GM12878 (cell line): Measurements from ENCODE around the gene CLDN6. TPM values are rescaled to one million over a fixed set of nuclear protein-coding genes. Genes with fewer than 3 reads are reported as not detected.

ENCODE experiments used
- ATF7 ChIP-seq: fragments of 450-650 bp; IDR thresholded peaks from 2 replicates; pipeline ENCODE4 v1.6.1; 2016; ENCODE audit warnings: low read depth, mild to moderate bottlenecking
- CBFB ChIP-seq: IDR thresholded peaks from 2 replicates; pipeline ENCODE4 v1.6.1; 2016; ENCODE audit warnings: antibody characterized with exemption, low read depth
- DPF2 ChIP-seq: fragments of 450-650 bp; IDR thresholded peaks from 2 replicates; pipeline ENCODE4 v1.6.1; 2017; ENCODE audit warnings: mild to moderate bottlenecking
- NBN ChIP-seq: fragments of 450-650 bp; IDR thresholded peaks from 2 replicates; pipeline ENCODE4 v1.6.1; 2016
- PAX8 ChIP-seq: fragments of 450-650 bp; IDR thresholded peaks from 2 replicates; pipeline ENCODE4 v1.6.1; 2017; ENCODE audit warnings: mild to moderate bottlenecking, moderate library complexity
- RCOR1 ChIP-seq: conservative IDR thresholded peaks from 2 replicates; pipeline ENCODE4 v1.6.1; 2012; ENCODE audit warnings: low read depth, low read length, improper control_type of control experiment
- SRF ChIP-seq, 2 experiments: IDR thresholded peaks; 2 replicates each; pipeline ENCODE4 v1.6.1; 2011; ENCODE audit warnings: low read depth in 2 of 2, low read length in 2 of 2, mild to moderate bottlenecking in 1 of 2, moderate library complexity in 1 of 2
- TARDBP ChIP-seq: IDR thresholded peaks from 2 replicates; pipeline ENCODE4 v1.6.1; 2016; ENCODE audit warnings: borderline replicate concordance
- ZBTB4 ChIP-seq: fragments of 450-650 bp; formaldehyde crosslinking; IDR thresholded peaks from 2 replicates; pipeline ENCODE4 v1.4.0; 2022; ENCODE audit warnings: mild to moderate bottlenecking, moderate library complexity
- polyA plus RNA-seq, 11 experiments: library from polyadenylated mRNA; depleted of rRNA in 4 of 11; unstranded in 6 of 11; stranded (reverse) in 5 of 11; fragments of >200 nt; fragmentation: Nextera tagmentation in 4 of 11; fragmentation: Illumina TruSeq in 1 of 11; extraction: Ambion mirVana in 4 of 11; extraction: Trizol in 1 of 11; gene quantifications; 1 replicate in 1 of 11; 2 replicates in 10 of 11; pipeline versions ENCODE4 v1.2.1 to v1.2.3, GENCODE V29; 2011 to 2016; ENCODE audit warnings: inconsistent platforms in 2 of 11, missing spikeins in 2 of 11, low read depth in 1 of 11
- total RNA-seq, 4 experiments: library from RNA; depleted of rRNA in 3 of 4; stranded (reverse); fragments of >200 nt in 3 of 4; fragmentation: Illumina TruSeq in 1 of 4; extraction: Trizol in 1 of 4; gene quantifications; 2 replicates each; pipeline versions ENCODE4 v1.2.1 to v1.2.3, GENCODE V29; 2013 to 2021
- TF ChIP-seq, protein P1 (sequence below): fragments of 450-650 bp; conservative IDR thresholded peaks from 2 replicates; pipeline ENCODE4 v1.6.1; 2017; ENCODE audit warnings: mild to moderate bottlenecking, moderate library complexity
- TF ChIP-seq, protein P2 (sequence below): fragments of 450-650 bp; IDR thresholded peaks from 2 replicates; pipeline ENCODE4 v1.6.1; 2017; ENCODE audit warnings: mild to moderate bottlenecking, moderate library complexity
- TF ChIP-seq, protein P3 (sequence below): IDR thresholded peaks from 2 replicates; pipeline ENCODE4 v1.6.1; 2011; ENCODE audit warnings: borderline replicate concordance, low read depth, mild to moderate bottlenecking, moderate library complexity, low read length; ENCODE audit not compliant: insufficient read depth, poor library complexity, severe bottlenecking
- TF ChIP-seq, protein P4 (sequence below): fragments of 450-650 bp; IDR thresholded peaks from 2 replicates; pipeline ENCODE4 v1.6.1; 2016; ENCODE audit warnings: mild to moderate bottlenecking

CLDN6 gene
- total and polyA plus RNA-seq, 10 of the 15 experiments (the other 5 are each of a cell fraction or from before 2014, with no cell fraction given) = 0.15 to 0.26 (median 0.23) TPM; not detected in 7

DNA sequence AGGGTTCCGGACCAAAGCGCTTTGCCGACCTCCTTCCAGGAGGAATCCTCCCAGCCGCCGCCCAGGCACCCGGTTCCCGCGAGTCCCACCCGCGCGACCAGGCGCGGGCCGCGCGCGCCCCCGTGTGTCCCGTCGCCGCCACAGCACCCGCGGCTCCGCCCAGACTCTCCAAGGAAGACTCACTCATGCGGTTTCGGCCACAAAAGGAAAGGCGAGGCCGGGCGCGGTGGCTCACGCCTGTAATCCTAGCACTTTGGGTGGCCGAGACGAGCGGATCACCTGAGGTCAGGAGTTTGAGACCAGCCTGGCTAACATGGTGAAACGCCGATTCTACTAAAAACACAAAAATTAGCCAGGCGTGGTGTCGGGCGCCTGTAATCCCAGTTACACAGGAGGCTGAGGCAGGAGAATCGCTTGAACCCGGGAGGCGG is 34.3 kb downstream of the CLDN6 start (continued):
- TF ChIP-seq, protein P1, sequence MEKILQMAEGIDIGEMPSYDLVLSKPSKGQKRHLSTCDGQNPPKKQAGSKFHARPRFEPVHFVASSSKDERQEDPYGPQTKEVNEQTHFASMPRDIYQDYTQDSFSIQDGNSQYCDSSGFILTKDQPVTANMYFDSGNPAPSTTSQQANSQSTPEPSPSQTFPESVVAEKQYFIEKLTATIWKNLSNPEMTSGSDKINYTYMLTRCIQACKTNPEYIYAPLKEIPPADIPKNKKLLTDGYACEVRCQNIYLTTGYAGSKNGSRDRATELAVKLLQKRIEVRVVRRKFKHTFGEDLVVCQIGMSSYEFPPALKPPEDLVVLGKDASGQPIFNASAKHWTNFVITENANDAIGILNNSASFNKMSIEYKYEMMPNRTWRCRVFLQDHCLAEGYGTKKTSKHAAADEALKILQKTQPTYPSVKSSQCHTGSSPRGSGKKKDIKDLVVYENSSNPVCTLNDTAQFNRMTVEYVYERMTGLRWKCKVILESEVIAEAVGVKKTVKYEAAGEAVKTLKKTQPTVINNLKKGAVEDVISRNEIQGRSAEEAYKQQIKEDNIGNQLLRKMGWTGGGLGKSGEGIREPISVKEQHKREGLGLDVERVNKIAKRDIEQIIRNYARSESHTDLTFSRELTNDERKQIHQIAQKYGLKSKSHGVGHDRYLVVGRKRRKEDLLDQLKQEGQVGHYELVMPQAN = 0 out of 2 replicates have a peak, but pooled peaks have one; percentile 30
- no peak for TF ChIP-seq ZBTB4 (CRISPR knock-in tag)
- TF ChIP-seq, protein P2, sequence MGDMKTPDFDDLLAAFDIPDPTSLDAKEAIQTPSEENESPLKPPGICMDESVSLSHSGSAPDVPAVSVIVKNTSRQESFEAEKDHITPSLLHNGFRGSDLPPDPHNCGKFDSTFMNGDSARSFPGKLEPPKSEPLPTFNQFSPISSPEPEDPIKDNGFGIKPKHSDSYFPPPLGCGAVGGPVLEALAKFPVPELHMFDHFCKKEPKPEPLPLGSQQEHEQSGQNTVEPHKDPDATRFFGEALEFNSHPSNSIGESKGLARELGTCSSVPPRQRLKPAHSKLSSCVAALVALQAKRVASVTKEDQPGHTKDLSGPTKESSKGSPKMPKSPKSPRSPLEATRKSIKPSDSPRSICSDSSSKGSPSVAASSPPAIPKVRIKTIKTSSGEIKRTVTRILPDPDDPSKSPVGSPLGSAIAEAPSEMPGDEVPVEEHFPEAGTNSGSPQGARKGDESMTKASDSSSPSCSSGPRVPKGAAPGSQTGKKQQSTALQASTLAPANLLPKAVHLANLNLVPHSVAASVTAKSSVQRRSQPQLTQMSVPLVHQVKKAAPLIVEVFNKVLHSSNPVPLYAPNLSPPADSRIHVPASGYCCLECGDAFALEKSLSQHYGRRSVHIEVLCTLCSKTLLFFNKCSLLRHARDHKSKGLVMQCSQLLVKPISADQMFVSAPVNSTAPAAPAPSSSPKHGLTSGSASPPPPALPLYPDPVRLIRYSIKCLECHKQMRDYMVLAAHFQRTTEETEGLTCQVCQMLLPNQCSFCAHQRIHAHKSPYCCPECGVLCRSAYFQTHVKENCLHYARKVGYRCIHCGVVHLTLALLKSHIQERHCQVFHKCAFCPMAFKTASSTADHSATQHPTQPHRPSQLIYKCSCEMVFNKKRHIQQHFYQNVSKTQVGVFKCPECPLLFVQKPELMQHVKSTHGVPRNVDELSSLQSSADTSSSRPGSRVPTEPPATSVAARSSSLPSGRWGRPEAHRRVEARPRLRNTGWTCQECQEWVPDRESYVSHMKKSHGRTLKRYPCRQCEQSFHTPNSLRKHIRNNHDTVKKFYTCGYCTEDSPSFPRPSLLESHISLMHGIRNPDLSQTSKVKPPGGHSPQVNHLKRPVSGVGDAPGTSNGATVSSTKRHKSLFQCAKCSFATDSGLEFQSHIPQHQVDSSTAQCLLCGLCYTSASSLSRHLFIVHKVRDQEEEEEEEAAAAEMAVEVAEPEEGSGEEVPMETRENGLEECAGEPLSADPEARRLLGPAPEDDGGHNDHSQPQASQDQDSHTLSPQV = no peak
- TF ChIP-seq, protein P3, sequence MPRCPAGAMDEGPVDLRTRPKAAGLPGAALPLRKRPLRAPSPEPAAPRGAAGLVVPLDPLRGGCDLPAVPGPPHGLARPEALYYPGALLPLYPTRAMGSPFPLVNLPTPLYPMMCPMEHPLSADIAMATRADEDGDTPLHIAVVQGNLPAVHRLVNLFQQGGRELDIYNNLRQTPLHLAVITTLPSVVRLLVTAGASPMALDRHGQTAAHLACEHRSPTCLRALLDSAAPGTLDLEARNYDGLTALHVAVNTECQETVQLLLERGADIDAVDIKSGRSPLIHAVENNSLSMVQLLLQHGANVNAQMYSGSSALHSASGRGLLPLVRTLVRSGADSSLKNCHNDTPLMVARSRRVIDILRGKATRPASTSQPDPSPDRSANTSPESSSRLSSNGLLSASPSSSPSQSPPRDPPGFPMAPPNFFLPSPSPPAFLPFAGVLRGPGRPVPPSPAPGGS = no peak
- TF ChIP-seq NBN = no peak
- TF ChIP-seq SRF (IDR thresholded peaks at IDR 0.05; ENCODE audit: low read depth in 2 of 2, low read length in 2 of 2) = no peak
- TF ChIP-seq ATF7 = no peak
- peak; percentile 19; the same call in 1 of the 2 replicates for TF ChIP-seq DPF2
- no peak for TF ChIP-seq CBFB
- TF ChIP-seq, protein P4, sequence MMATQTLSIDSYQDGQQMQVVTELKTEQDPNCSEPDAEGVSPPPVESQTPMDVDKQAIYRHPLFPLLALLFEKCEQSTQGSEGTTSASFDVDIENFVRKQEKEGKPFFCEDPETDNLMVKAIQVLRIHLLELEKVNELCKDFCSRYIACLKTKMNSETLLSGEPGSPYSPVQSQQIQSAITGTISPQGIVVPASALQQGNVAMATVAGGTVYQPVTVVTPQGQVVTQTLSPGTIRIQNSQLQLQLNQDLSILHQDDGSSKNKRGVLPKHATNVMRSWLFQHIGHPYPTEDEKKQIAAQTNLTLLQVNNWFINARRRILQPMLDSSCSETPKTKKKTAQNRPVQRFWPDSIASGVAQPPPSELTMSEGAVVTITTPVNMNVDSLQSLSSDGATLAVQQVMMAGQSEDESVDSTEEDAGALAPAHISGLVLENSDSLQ = no peak
- TF ChIP-seq RCOR1 = no peak
- TF ChIP-seq PAX8 = no peak
- TF ChIP-seq TARDBP = no peak
